Activated CD4-positive, alpha-beta T cell treated with anti-CD3 and anti-CD28 coated beads, Interleukin-10, Interleukin-2, amounts not matched to agents 100 ng/mL and 50 ng/mL, durations not matched to agents 16 hours and 8 hours (primary cell): ENCODE data around the gene OOSP3.
"Not testable (repeated sequence)": the region's sequence is repeated elsewhere in the genome, so short reads cannot be mapped to it uniquely, and the experiment has no call there.

Experiments used
- DNase-seq: peaks from one replicate; pipeline ENCODE4 v3.0.0-alpha.2; 2020

The OOSP3 gene, protein sequence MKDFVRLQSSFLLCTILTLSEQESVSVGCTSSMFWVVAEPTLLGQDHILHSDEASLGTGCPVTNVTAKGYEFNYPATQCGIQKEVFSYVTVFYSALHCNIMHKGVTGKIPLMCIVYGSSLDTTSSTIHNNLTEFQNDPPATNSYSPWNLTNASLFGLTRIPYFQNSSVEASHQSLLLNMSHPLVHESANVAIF

DNA sequence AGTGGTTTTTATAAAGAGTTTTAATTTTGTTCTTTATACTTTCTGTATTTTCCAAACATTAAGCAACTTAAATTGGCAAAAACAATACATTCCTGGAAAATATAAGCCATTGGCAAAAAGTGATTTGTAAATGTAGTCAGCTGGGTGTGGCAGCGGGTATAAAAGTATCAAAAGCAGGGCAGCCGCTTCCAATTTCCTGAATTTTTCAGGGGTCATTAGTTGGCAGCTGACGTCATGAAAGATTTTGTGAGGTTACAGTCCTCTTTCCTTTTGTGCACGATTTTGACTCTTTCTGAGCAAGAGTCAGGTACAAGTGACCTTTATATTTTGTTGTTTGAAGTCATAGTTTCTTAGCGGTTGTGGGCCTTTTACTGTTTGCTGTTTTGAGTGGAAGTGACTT, at the start of gene OOSP3:
Gene OOSP3 (plus strand): TSS at position 208 of the 400 bp plus-strand sequence. CDS start 27 bp downstream, at position 235.
- DNase-seq = no peak

DNA sequence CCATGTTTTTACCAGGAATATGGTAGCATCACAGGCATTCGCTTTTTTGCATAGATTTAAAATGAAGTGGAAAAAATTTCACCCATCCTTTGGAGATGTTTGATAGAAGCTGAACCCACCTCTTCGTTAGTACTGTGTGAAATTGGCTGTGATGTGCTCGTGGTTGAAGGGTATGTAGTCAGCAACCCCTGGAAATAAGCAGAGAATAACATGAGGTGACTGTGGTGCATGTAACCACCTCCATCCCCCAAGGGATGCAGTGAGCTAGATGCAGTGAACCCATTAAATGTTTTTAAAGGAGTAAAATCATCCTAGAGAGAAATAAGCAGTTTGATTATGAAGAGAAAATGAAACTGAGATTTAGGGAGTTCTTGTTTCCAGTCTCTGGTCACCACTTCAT, 49.2 kb upstream of the OOSP3 start:
- no peak for DNase-seq

DNA sequence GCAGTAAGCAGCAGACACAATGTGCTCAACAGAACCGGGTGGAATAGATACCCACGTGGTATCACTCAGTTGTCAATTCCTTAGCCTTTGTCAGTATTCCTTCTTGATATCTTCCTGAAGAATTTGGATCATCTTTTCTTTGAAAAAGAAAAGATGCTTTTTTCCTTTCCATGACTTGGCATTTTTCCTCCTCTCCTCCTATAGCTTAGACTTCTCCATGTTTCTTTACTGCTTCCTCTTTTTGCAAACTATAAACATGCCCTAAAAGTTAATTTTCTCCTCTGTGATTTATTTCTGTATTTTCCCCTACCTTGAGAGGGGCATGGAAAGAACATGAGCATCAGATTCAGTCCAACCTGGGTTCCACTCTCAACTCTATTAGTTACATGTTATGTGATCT, 45.0 kb upstream of the OOSP3 start:
- DNase-seq = no peak

DNA sequence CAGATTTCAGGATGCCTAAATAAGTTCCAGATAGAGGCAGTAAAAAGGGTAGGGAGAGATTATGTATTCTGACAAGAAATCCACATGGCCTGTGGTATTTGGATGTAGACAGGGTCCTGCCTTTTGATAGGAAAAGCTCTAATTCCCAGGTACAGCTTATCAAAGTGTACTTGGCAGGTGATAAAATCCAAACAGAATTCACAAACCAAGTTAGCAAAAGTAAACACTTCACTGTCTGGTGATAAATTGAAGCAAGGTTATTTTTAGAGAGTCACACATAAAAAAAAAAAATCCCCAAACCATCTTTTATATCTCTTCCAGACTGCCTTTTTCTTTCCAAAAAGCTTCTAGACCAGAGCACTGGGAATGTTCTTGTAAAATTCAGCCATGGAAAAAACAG, 39.0 kb upstream of the OOSP3 start:
- no peak for DNase-seq

DNA sequence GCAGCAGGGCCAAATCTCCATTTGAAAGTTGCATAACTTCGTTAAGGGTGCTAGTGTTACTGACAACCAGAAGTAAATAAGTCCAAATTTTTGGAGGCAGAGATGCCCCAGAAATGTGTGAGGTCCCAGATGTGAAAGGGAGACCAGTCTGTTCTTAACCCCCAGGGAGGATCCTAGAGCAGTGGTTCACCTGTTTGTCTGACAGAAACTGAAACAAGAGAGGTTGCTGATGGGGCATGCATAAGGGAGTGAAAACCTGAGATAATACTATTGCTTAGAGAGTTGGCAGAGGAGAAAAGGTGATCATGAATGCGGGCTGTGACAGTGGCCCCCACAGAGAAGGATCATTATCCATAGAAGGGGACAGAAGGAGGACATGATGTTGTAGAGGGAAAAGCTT, 37.1 kb upstream of the OOSP3 start:
- no peak for DNase-seq

DNA sequence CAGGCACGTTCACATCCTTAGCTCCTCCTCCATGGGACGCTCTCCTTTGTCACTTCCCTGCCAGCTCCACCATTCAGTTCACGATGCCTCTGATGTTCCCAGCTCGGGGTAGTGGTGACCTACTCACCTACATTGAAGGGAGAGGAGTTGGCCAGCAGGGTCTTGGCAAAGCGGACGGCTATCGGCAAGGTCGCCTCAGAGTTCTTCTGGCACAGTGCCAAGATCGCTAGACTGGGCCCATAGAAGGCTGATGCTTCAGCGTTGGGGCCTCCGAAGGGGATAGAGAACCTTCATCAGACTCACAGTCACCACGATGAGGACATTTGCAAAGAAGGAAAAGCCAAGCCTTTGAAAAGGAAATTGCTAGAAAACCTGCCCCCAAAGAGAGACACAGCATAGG, 36.3 kb upstream of the OOSP3 start:
- DNase-seq = no peak

DNA sequence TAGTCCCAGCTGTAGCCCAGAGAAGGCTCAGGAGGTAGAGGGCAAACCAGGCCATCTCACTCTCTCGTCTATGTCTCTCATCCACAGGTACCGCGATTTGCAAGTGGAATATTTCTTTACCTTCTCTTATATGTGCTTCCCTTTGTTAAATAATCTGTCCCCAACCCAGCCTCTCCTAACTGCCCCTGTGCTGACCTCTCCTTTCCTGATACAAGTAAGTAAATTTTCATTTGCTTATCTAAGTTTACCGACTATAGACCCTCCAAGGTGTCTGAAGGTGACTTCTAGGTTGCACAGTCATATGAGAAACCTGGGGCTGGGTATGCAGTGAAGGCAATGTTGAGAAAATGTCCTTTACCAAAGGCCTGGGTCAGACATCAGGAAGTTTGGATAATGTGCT, 33.2 kb upstream of the OOSP3 start, which contains the start of gene CBLIF:
Gene CBLIF (minus strand): TSS at position 101 of the 400 bp plus-strand sequence. CDS start 46 bp downstream, at position 55.
- DNase-seq = no peak

DNA sequence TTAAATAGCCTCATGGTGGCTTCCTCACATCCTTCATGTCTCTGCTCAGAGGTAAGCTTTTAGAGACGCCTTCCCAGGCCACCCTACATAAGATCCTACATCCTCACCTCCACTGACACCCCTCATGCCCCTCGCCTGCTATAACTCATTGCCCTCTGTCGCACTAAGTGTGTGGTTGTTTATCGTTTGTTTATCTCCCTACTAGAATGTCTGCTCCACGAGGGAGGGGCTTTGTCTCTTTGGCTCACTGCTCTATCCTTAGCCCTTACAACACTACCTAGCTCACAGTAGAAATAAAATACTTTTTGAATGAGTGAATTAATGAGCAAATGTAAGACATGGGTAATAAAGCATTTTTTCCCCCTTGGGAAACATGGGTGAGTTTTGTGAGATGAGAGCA, 32.0 kb upstream of the OOSP3 start:
- no peak for DNase-seq

DNA sequence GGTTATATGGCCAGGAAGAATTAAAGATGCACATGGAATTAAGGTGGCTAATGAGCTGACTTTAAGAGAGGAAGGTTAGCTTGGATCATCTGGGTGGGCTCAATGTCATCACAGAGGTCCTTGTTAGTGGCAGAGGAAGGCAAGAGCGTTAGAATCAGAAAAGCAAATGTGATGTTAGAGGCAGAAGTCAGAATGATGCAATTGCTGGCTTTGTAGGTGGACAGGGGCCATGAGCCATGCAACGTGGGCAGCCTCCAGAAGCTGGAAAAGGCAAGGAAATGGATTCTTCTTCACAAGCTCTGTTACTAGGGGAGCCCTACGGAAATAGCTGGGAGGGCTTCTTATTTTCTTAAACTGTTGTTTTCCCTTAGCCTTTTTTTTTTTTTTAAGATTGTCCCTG, 31.0 kb upstream of the OOSP3 start:
- DNase-seq = no peak

DNA sequence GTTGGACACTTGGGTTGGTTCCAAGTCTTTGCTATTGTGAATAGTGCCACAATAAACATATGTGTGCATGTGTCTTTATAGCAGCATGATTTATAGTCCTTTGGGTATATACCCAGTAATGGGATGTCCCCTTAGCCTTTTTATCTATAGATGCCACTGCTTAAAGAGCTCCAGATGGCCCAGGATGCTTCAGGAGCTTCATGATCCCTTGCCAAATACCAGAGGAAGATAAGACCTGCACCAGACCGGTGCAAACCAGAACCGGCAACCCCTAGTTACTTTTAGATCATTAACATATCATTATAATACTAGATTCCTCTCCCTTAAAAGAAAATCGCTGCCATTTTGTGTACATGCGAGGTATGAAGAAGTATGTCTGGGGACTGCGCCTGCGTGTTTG, 30.1 kb upstream of the OOSP3 start:
- DNase-seq = not testable (repeated sequence)

DNA sequence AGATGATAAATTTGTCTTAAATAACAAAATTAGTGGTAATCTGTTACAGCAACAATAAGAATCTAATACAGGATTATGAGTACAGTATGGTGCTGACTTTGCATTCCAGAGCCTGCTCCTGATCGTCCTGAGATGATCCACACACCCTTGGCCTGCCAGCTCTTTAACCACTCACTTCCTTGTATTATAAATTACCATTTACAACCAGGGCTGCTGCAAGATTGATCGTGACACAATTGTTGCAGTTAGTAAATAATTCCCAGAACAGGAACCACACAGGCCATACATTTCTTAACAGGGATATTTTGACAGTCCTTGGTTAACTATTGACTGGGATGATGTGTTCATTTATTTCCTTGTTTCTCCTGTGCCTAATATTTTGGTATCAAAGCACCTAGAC, 29.5 kb upstream of the OOSP3 start:
- DNase-seq = no peak

DNA sequence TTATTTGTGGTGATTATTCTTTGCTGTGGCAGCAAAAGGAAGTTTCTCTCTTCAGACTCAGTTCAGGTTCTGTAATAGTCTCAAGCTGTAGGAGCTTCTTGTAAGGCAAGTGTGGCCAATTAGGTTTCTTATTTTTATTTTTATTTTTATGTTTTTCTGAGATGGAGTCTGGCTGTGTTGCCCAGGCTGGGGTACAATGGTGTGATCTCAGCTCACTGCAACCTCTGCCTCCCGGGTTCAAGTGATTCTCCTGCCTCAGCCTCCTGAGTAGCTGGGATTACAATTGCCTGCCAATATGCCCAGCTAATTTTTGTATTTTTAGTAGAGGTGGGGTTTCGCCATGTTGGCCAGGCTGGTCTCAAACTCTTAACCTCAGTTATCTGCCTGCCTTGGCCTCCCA, 29.0 kb upstream of the OOSP3 start:
- DNase-seq = not testable (repeated sequence)

DNA sequence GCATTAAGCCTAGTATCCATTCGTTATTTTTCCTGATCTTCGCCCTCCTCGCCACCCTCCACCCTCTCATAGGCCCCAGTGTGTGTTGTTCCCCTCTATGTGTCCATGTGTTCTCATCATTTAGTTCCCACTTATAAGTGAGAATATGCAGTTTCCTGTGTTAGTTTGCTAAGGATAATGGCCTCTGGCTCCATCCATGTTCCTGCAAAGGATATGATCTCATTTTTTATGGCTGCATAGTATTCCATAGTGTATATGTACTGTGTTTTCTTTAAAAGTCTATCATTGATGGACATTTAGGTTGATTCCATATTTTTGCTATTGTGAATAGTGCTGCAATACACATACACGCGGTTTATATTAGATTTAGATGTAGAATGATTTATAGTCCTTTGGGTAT, 27.2 kb upstream of the OOSP3 start:
- not testable (repeated sequence) for DNase-seq

DNA sequence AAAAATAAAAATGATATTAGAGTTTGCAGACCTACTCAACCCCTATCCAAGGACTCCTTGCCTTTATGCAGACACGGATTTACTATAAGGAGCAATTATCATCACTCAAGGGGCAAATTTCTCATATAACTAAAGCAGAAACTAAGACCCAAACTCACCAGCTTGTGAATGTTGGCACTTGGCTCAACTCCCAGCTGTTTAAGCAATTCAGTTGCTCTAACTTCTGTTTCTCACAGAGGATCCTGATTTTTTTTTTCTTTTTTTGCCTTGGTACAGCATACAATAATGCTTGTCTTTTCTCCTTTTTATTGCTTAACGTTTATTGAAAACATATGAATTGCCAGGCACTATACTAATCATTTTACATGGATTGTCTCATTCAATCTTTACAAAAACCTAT, 23.7 kb upstream of the OOSP3 start:
- no peak for DNase-seq

DNA sequence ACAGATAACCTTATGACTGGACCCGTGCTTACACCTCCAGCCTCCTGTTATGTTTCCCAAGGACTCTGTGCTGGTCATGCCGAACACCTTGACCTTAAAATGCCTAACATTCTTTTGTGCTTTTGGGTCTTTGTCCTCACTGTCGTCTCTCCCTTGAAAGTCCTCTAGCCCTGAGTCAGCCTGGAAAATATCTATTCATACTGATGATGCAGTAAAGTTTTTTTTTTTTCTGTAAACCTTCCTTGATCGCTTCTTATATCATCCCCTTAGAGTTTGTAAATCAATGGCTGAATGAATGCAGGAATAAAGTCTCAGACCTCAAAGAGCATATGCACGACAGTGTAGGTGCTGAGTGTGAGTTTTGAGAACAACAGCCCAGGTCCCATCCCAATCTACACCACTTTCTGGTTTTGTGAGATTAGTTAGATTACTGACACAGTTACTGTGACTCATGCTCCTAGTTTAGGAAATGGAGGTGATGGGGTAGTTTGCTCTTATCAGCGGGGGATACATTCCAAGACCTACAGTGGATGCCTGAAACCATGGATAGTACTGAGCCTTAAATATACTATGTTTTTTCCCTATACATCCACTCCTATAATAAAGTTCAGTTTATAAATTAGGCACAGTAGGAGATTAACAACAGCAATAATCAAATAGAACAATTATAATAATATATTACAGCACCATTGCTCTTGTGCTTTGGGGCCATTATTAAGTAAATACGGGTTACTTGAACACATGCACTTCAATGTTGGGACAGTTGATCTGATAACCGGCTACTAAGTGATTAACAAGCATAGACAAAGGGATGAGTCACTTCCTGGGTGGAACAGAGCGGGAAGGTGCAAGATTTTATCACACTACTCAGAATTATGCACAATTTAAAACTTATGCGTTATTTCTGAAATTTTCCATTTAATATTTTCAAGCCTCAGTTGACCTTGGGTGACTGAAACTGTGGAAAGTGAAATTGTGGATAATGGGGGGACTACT, 20.8 kb upstream of the OOSP3 start:
- peak; percentile 66 for DNase-seq

DNA sequence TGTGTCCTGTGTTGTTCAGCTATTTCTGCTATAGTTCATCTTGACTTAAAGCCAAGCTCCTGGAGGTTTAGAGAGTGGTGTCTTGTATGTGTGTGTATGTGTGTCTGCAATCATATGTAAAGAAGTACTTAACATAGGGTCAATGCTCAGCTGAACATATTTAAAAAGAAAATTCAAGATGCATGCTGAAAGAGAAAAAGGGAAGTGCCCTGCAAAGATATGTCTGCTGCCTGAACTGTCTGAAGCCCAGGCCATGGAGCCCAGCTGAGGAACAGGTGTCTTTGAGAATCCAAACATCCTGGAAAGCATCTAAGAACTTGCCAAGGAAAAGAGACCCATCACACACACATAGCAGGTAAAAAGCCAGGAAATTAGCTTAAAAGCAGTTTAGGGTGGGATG, 18.9 kb upstream of the OOSP3 start:
- no peak for DNase-seq

DNA sequence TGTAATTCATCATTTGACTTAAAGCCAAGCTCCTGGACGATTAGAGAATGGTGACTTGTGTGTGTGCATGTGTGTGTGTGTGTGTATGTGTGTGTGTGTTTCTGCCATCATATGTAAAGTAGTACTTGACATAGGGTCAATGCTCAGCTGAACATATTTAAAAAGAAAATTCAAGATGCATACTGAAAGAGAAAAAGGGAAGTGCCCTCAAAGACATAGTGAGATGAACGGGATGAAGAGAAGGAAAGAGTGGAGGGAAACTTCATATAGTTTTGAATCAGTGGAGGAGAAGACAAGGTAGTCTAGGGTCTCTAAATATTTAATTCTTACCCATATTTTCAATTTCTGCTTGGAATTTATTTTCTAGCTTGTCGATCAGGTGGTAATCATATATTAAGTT, 16.3 kb upstream of the OOSP3 start:
- no peak for DNase-seq

DNA sequence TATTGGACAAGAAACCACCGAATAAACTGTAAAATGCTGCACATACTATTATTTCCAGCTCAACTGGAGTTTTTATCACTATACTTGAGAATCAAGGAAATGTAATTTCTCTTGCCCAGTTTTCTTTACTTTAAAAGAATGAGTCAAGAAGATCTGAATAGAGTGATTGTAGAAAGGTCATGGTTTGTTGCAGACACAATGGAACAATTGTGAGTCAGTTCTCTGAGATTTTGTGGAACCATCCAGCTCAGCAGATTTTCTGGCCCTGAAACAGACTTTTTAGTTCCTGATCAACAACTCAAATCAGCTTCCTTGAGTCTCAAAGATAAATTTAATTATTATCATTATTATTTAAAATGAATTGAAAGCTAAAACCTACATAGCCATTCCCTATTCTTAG, 13.6 kb upstream of the OOSP3 start:
- no peak for DNase-seq

DNA sequence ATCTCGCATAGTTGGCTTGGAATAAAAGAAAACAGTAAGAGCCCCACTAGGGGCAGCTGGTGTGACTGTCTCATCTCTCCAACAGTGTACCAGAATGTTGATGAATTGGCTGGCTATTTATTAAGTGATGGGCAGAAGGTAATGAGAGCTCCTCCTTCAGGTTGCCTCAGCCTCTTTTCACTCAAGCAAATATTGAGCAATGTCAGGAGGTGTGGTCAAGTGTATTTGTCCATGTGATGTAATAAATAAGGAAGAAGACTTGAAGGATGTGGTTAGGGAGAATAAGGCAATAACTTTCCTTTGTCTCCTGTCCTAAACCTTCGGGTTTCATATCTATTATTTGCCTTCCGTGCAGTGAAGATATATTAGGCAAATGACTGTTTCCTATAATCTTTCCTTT, 12.2 kb upstream of the OOSP3 start, which contains the start of gene TCN1:
Gene TCN1 (minus strand): TSS at position 91 of the 400 bp plus-strand sequence. CDS start 17 bp downstream, at position 74.
- no peak for DNase-seq

DNA sequence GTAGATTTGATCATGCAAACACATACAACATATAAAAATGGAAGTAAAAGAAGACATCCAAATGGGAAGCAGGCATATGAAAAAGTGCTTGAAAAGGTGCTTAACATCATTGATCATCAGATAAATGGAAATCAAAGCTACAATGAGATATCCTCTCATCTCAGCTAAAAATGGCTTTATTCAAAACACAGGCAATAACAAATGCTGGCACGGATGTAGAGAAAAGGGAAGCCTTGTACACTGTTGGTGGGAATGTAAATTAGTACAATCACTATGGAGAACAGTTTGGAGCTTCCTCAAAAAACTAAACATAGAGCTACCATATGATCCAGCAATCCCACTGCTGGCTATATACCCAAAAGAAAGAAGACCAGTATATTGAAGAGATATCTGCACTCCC, 11.7 kb upstream of the OOSP3 start:
- DNase-seq = no peak

DNA sequence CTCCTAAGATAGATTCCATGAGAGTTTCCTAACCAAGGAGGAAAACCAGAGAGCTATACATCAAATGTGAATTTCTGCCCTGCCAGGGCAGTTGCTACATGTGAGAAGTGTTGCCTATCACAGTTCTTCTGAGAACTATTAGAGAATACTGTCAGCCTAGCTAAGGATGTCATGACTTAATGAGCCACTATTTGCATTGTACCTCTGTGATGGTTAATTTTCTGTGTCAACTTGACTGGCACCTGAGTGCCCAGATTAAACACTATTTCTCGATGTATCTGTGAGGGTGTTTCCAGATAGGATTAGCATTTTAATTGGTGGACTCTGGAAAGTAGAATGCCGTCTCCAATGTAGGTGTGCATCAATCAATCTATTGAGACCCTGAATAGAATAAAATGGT, 10.6 kb upstream of the OOSP3 start:
- no peak for DNase-seq

DNA sequence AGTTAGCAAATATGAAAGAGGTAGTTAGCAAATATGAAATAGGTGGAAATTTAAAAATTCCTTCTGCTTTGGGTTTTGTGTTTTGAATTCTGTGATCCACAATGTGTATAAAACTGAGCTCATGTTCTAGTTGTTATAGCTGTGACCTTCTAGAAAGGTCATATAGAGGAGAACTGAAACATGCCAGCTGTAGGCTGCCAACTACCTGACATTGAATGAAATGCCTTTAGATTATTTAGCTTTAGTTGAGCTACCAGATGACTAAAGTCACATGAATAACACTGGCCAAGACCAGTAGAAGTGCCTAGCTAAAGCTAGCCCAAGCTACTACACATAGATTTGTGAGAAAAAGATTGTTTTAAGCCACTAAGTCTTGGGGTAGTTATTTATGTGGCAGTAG, 6.5 kb upstream of the OOSP3 start:
- no peak for DNase-seq

DNA sequence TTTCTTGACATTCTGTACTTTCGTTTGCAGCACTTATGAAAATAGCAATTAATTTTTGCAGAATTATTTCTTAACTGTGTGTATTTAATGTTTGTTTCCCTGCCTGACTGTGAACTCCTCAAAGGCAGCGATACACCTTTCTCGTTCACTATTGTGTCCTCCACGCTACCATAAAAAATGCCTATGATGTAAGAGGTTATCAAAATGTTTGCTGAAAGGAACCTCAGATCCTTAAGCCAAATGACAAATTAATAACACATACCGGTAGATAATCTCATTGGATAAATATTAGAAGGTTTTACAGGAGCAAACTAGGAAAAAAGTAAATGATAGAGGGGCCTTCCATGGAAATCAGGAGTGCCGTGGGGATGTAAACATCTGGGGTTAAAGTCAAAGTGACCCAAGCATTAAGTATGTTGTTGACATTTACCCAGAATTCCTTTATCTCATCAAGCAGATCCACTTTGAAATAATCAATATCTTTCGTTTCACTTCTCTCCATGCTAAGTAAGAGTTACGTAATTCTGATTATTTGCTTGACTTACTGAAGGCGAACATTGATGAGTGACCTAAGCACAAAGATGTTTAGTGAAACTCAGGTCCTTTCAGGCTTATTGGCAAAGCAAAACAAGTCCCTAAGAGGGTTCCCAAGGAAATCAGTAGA, 2.6 kb upstream of the OOSP3 start:
- DNase-seq = no peak

DNA sequence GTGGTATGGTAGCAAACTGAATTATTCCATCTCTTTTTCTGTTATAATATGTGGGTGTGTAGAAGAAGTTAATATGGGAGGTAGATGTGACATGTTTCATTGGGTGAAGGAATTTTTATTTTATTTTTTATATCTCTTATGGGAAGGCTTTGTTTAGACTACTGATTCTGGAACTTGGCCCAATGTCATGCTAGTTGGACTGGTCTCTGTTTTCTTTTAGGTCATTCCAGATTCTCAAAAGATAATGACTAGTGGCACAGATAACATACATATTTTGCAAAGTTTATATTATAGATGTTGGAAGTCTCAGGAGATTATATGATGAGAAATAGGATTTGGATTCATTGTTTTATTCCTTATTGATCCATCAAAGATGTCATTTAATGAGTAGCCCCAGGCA, 1.3 kb upstream of the OOSP3 start:
- DNase-seq = no peak
